Stimulated activated CD8-positive, alpha-beta memory T cell treated with anti-CD3 and anti-CD28 coated beads, Interleukin-4, amount 100 ng/mL, for 4 hours (primary cell): ENCODE results near the gene NEGR1.
"Not testable (repeated sequence)": the region's sequence is repeated elsewhere in the genome, so short reads cannot be mapped to it uniquely, and the experiment has no call there.

Source experiments
- DNase-seq, 2 donors: peaks; one replicate each; pipeline ENCODE4 v3.0.0-alpha.2; 2020; ENCODE audit warnings: low read depth in 2 of 2, low spot score in 1 of 2

Gene NEGR1

DNA sequence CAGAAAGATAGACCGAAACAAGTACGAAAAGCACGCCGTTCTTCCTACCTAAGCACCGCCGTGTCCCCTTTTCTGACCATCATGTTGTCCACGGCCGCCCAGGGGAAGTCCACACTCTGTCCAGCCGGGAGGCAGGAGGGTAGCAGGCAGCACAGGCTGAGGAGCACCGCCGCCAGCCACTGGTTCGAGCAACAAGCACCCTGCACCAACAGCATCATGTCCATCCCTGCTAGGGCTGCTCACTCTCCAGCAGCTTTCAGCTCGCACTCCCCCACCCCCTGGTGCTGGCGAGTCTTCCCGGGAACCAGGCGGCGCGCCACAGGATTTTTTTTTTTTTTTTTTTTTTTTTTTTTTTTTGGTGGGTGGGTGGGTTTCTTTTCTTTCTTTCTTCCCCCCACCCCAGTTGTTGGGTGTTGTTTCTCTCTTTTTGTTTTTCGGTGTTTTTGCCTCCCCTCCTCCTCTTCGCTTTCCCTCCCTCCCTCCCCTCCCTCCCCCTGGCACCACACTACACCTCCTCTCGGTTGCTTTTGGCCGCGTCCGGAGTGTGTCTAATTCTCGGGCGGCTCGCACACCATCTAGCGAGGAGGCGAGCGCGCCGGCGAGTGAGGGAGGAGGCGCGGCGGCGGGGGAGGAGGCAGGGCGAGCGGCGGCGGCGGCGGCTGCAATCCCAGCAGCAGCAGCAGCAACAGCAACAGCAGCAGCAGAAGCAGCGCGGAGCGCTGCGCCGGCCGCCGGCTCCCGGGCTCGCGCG lies at the start of gene NEGR1:
Gene NEGR1, minus strand, starts transcription at position 269 of the 751 bp plus-strand sequence.
- DNase-seq, result peak in 1 of 2 donors; percentile 27

DNA sequence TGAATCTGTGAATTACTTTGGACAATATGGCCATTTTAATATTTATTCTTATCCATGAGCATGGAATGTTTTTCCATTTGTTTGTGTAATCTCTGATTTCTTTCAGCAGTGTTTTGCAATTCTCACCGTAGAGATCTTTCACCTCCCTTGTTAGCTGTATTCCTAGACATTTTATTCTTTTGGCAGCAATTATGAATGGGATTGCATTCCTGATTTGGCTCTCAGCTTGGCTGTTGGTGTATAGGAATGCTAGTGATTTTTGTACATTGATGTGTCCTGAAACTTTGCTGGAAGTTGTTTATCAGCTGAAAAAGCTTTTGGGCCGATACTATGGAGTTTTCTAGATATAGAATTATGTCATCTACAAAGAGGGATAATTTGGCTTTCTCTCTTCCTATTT lies 44.2 kb upstream of the NEGR1 start:
- DNase-seq, result no peak

DNA sequence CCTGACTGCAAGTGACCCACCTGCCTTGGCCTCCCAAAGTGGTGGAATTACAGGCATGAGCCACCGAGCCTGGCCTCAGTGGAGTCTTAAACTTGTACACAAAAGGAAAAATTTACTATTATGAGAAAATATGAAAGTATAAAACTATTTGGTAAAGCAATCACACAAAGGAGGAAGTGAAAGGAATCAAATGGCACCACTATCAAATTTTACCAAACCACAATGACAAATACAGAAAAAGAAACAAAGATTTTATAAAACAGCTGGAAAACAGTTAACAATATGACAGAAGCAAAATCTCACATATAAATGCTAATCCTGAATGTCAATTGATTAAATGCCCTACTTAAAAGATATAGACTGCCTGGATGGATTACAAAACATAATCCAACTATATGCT lies 42.1 kb upstream of the NEGR1 start:
- no peak for DNase-seq

DNA sequence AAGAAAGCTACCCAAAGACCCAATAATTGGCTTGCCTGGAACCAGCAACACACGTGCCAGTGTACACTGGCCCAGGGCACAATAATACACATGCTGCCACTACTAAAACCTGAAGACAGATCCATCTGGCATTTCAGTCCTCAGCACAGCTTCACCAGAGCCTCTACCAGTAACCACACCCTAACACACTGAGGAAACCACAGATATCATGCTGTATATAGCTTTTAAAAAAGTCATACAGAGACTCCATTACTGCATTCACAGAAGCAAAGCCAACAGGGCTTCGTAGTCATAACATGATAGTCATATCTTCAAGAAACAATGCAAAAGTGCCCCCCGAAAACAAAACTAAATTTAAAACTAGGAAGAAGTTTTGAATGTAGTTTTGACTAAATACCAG lies 40.6 kb upstream of the NEGR1 start:
- no peak for DNase-seq

DNA sequence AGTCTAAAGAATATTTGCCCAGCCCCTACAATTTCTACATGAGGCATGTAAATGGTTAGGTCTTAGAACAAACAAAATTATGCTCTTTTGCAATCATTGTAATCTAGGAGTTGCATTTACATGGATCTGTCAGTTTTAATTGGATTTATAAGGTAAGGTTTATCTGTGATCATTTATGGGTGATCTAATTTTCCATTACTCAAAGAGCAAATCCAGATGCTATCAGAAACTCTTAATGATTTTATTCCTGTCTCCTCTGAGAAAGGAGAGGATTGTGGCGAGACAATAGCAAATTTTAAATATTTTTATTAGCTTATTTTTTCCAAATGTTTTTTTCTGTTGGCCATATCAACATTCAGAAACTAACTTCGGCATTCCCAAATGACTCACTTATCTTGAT lies 14.2 kb upstream of the NEGR1 start:
- no peak for DNase-seq

DNA sequence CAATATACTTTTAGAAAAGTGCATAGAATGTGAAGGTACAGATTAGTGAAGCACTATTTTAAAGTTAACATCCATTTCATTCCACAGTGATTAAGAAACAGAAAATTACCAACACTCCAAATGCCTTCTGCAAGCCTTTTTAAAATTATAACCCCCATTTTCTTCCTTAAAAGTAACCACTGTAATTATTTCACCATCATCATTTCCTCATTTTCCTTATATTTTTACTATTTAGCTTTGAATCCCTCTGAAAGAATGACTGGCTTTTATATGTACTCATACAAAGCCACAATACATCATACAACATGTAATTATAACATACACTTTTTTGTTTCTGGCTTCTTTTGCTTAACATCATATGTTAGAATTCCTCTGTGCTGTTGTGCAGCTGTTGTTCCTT lies 6.5 kb upstream of the NEGR1 start:
- DNase-seq, result no peak

DNA sequence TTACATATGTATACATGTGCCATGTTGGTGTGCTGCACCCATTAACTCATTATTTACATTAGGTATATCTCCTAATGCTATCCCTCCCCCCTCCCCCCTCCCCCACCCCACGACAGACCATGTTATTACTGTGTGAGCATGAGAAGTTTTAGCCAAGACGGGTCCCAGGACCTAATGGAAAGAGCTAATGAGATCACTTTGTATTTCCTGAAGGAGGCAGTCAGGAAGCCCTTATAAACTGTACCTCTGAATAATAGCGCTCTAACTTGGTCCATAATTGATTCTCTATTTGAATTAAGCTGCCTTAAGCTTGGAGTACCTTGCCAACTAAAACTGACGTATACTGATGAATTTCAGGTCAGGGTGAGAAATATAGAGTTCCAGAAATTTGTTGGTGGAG lies 4.1 kb upstream of the NEGR1 start:
- no peak for DNase-seq

DNA sequence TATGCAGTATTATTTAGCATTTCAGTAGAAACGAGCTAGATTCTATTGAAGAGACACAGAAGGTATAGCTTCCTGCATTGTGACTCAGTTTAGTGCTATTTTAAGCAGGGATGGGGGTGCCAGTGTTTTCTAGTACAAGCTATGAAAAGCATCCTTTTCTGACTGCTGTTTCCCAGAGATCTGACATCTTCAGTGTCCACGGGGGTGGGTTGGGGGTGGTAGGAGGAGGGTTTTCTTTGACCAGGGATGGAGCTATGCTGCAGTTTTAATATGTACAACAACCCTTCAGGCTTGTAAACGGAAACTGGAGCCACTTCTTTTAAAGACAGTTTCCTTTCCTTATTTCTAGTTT lies 2.7 kb upstream of the NEGR1 start:
- DNase-seq, result no peak

DNA sequence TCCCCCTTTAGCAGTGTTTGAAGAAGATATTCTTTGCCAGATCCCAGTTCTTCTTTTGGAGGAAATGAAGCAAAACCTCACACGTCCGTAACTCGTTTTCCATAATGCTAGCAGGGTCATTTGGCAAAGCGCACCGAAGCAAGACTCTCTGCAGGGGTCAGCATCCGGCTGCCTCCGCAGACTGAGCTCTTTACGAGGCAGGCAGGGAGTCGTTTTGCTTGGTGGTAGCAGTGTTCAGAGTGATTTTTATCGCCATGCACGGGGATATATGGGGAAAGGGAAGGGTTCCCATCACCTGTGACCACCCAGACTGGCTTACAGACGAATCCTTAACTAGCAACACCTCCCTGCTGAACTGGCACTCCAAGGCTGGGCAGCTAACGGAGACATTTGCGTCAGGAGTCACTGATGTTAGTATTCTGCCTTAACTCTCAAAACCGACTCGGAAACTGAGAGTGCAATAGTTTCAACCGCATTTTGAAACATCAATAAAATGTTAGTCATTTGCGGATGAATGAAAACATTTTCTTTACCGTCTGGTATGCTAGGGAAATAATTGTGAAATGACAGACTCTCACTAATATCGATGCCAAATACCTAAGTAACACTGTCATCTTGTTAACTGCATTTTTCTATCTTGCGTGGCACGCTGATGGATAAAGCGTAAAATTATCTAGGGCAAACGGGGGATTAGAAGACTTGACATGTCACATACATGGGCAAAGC lies 2.2 kb upstream of the NEGR1 start:
- no peak for DNase-seq

DNA sequence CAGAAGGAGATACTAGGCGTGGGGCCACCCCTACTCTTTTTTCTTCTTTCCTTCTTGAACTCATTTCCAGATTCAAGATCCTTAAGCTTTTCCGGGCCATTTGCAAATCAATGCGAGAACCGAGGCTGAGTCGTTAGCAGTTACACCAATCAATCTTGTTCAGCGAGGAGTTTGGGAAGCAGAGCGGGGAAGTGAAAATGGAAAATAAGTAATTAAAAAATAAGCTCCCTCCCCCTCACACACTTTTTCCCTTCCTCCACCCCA lies 1.7 kb upstream of the NEGR1 start:
- DNase-seq, result no peak

DNA sequence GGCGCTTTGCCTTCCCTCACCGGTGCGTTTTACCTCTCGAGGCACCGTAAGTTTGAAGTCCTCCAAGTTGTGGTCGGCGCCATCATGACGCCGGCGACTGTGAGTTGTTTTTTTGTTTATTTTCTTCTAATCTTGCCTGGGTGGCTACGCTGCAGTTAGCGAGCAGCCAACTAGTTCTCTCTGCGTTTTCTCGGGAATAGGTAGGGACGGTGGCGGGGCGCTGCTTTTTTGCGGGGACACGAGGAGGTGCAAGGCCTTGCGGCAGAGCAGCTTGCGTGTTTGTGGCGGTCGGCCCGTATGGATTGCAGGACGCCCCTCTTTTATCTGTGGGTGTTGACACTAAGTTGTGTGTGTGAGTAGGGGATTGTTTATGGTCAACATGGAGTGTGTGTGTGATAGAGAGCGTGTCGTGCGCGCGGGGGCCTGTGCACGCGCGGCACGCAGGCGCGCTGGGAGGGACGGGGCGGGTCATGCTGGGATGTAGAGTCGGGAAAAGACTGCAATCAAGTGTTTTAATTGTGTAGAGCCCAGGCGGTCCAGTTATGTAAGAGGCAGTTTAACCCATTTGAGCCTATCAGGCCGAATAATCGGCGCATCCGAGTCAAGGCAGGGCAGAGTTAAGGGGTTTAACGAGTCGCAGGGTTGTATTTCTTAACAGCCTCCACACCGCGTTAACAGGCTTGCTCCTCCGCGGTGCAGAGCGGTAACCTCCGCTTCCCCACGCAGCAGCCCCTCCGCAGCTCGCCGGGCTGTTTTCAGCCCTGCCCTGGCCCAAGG lies 1.2 kb upstream of the NEGR1 start:
- DNase-seq, result no peak

DNA sequence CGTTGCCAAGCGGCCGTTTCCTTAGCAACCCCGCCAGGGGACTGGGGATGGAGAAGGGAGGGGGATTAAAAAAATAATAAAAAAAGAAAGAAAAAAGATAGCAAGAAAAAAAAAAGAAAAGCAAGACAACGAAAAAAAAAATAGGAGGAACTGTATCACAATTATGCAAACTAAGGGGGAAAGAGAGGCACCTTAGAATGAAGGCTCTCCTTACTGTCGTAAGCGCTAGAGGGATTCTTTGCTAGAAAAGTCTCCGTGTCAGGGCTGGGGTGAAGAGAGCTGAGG lies 625 bp upstream of the NEGR1 start:
- DNase-seq, result no peak

DNA sequence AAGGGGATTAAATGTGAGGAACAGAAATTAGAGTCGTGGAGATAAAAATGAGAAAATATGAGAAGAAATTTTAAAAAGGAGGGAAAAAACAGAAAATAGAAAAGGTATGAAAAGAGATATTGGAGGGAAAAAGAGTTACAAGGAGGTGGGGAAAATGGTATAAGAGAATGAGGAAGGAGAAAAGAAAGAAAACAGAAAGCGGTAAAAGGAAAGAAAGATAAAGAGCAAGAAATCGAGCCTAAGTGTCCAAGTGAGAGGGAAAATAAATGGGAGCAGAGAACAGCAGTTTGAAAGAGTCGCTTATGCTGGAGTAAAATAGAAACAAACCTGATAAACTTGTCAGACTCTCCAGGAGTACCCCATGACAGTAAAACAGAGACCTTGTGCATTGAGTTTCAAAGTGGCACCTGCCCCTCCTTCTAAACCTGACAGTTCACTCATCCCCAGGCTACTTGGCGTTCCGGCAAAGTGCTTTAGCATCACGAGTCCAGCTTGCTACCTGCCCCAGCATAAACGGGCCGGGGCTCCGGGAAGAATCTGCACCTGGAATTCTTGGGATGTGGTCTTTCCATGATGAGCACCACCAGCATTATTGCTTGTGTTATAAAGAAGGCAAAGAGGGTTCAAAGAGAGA lies 585 bp downstream of the NEGR1 start:
- DNase-seq, result no peak

DNA sequence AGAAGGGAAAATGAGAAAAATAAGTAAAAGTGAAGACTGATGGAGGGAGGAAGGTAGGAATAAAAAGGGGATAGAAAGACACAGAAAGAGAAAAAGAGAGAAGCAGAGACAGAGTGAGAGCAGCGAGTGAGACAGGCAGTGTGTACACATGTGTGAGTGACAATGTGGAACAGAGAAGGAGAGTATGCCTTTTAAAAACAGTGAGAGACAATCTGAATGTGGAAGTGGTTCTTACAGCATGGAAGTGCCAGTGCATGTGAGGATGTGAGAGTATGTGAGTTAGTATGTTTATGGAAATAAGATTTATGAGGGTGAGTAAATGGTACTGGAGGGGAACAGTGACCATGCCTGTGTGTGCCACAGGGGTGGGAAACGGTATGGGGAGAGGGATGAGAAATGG lies 1.2 kb downstream of the NEGR1 start:
- no peak for DNase-seq

DNA sequence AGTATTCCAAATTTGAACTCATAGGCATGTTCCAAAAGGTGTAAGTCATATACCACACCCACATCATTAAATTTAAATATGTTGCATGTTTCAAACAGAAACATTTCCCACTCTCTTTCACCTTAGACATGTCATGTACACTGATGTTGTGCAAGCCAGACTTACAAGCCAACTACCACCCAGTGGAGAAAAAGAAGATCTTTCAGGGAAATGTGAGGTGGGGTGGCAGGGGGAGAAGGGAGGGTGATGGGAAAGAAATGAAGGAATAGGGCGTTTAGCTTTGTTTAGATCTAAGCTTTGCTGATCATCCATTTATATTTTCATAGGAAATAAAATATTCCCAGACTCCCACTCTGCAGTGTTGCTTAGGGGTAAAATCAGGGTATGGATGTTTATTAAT lies 1.6 kb downstream of the NEGR1 start:
- no peak for DNase-seq

DNA sequence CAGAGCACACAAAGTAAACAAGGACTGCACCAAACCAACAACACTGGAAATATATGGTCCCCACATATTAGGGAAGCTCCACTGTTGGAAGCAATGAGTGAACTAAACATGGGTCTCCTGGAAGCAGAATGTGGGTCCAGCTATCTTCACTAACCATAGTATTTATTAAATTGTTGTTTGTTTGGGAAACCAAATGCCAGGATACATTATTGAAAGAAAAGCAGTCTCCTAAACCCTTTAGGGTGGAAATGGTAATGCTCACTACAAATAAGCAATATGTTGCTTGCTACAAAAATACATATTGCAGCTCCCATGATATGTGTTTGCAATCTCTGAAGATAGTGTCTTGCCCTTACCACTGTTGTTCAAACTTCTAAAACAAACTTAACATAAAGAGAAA lies 2.2 kb downstream of the NEGR1 start:
- no peak for DNase-seq

DNA sequence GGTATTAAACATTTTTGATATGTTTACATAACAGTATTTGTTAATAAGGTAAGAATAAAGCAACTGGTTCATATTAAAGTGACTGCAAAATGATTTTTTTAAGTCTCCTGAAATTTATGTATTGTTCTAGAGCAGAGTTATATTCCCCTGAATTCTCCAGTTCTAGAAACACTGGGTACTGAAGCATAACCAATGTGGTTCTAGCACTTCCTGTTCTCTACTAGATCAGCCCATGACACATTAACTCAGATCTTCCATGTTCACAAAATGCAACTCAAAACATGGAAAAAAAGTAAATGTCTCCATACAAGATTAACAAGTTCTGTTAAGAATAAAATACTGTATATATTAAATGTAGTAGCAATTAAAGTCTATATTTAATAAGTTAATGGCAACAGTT lies 3.9 kb downstream of the NEGR1 start:
- DNase-seq, result no peak

DNA sequence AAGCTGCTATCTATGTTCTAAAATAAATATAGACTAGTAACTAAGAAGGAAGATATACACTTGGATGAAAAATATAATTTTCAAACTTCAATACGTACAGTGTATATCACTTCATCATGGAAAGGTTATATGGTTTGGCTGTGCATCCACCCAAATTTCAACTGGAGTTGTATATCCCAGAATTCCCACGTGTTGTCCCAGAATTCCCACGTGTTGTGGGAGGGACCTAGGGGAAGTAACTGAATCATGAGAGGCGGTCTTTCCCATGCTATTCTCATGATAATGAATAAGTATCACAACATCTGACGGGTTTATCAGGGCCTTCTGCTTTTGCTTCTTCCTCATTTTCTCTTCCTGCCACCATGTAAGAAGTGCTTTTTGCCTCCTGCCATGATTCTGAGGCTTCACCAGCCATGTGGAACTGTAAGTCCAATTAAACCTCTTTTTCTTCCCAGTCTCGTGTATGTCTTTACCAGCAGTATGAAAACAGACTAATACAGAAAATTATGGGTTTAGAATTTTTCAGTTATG lies 10.7 kb downstream of the NEGR1 start:
- DNase-seq, result no peak

DNA sequence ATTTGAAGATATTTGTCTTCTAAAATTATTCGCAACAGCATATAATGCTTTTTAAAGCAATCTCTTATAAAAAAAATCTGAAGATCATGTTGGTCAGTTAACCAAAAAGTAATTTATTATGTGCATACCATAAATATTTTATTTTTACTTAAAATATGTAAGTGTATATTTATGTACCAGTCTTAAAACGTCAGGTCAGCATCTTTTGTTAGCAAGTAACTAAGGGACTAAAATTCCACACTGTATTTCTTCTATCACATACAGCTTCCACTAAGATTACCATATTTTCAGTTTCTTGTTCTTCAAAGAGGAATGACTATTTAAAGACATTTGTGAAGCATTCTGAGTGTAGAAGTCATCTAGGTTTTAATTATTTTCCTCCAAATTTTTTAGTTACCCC lies 19.6 kb downstream of the NEGR1 start:
- no peak for DNase-seq

DNA sequence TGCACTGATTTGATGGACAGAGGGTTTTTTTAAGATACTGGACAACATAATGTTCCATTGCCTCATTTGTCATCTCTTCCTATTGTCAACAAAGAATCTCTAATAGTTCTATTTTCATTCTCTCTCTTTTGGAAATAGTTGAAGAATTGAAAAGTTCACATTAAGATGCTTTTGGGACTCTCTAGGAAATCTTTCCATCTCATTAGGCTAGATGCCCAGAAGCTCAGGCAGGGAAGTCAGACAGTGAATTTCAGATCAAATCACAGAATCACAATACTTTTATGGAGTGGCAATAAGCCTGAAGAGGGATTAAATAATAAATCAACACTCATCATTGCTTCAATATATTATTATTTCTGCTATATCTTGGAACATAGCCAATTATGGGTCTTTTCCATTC lies 29.2 kb downstream of the NEGR1 start:
- no peak for DNase-seq

DNA sequence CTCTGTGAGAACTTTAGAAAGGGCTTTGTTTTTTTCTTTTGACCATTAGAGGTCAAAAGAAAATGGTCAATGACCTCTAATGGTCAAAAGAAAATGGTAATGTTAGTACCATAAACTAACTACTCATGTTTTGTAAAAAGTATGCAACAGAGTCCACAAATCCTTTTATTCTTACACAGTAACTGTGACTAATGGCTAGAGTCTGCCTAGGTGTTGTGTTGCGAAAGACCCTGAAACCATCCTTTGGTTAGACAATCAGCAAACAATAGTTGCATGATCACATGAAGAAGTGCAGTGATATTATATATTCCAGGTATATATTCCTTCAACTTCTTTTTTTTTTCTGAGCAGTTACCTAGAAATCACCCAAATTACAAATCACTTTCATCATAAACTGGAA lies 40.9 kb downstream of the NEGR1 start:
- DNase-seq, result no peak

DNA sequence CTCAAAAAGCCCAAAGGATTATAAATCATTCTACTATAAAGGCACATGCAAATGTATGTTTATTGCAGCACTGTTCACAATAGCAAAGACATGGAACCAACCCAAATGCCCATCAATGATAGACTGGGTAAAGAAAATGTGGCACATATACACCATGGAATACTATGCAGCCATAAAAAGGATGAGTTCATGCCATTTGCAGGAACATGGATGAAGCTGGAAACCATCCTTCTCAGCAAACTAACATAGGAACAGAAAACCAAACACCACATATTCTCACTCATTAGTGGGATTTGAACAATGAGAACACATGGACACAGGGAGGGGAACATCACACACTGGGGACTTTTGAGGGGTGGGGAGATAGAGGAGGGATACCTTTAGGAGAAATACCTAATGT lies 46.4 kb downstream of the NEGR1 start:
- DNase-seq, result not testable (repeated sequence)
